Measurements from ENCODE around the gene SLC22A8. TPM values are rescaled to one million over a fixed set of nuclear protein-coding genes. Genes with fewer than 3 reads are reported as not detected.

Gene SLC22A8
- polyA plus RNA-seq, 3 donors = not detected

- Mint-ChIP-seq H3K27ac (no peak overlapping the region), H3K36me3 (no peaks in the 10 kb centered on the region), H3K4me1 (no peaks in the 10 kb centered on the region), H3K27me3 (ENCODE audit: low read depth in 3 of 3) (peaks cover 0 to 12% (median 2%) of the 10 kb centered on the region in 3 donors), H3K4me3 (no peak overlapping the region), H3K9me3 (no peaks in the 10 kb centered on the region)
- H3K27me3 ChIP-seq (ENCODE audit: control insufficient read depth in 2 of 2, insufficient read depth in 2 of 2, low read length in 2 of 2) = no peaks in the 10 kb centered on the region
- no peak overlapping the region for H3K9ac ChIP-seq (ENCODE audit: insufficient read depth, low read length, poor library complexity, severe bottlenecking)
- no peak for TF ChIP-seq CTCF (IDR thresholded peaks at IDR 0.05)
- no peak overlapping the region for H3K27ac ChIP-seq (ENCODE audit: low read depth in 1 of 2, low read length in 2 of 2)
- no peak overlapping the region for H2AFZ ChIP-seq (ENCODE audit: insufficient read depth, low read depth, low read length, poor library complexity, severe bottlenecking)
- H3K4me1 ChIP-seq (ENCODE audit: control insufficient read depth in 1 of 2, insufficient read depth in 2 of 2, low read length in 2 of 2) = no peaks in the 10 kb centered on the region
- H4K20me1 ChIP-seq (ENCODE audit: insufficient read depth, low read length) = no peaks in the 10 kb centered on the region
- H3K79me2 ChIP-seq (ENCODE audit: insufficient read depth, low read length) = no peaks in the 10 kb centered on the region
- H3K36me3 ChIP-seq (replicated peaks in 1 of 2; ENCODE audit: control insufficient read depth in 1 of 2, insufficient read depth in 2 of 2, low read length in 2 of 2) = no peaks in the 10 kb centered on the region
- no peaks in the 10 kb centered on the region for H3K9me3 ChIP-seq (replicated peaks in 1 of 2; ENCODE audit: control insufficient read depth in 1 of 2, insufficient read depth in 1 of 2, low read length in 2 of 2)
- H3K4me2 ChIP-seq (replicated peaks; ENCODE audit: extremely low read depth, low read length, poor library complexity, severe bottlenecking) = no peak overlapping the region
- H3K4me3 ChIP-seq (replicated peaks in 1 of 3; ENCODE audit: low read depth in 2 of 3, low read length in 3 of 3) = no peak overlapping the region
- intact Hi-C loops (cut with micrococcal nuclease) = no loop called here
- 89% methylated on average over 10 of the region's 11 CpGs for WGBS (ENCODE audit: insufficient coverage)
- DNase-seq = no peak
Measured at GRCh38 chr11:63012430-63012829, 3.2 kb downstream of the SLC22A8 start.

GRCh38 chr11:63010934-63011439, 4.7 kb downstream of the SLC22A8 start:
- no peaks in the 10 kb centered on the region for H3K36me3 ChIP-seq (replicated peaks in 1 of 2; ENCODE audit: control insufficient read depth in 1 of 2, insufficient read depth in 2 of 2, low read length in 2 of 2)
- no peak for DNase-seq
- H3K9ac ChIP-seq (ENCODE audit: insufficient read depth, low read length, poor library complexity, severe bottlenecking) = no peak overlapping the region
- H3K9me3 Mint-ChIP-seq = no peaks in the 10 kb centered on the region
- H3K4me2 ChIP-seq (replicated peaks; ENCODE audit: extremely low read depth, low read length, poor library complexity, severe bottlenecking) = no peak overlapping the region
- intact Hi-C loops (cut with micrococcal nuclease) = no loop called here
- H3K36me3 Mint-ChIP-seq = no peaks in the 10 kb centered on the region
- H3K4me3 ChIP-seq (replicated peaks in 1 of 3; ENCODE audit: low read depth in 2 of 3, low read length in 3 of 3) = no peak overlapping the region
- TF ChIP-seq CTCF (IDR thresholded peaks at IDR 0.05) = no peak
- H3K9me3 ChIP-seq (replicated peaks in 1 of 2; ENCODE audit: control insufficient read depth in 1 of 2, insufficient read depth in 1 of 2, low read length in 2 of 2) = no peaks in the 10 kb centered on the region
- H2AFZ ChIP-seq (ENCODE audit: insufficient read depth, low read depth, low read length, poor library complexity, severe bottlenecking) = no peak overlapping the region
- no peak overlapping the region for H3K27ac Mint-ChIP-seq
- H3K27me3 ChIP-seq (ENCODE audit: control insufficient read depth in 2 of 2, insufficient read depth in 2 of 2, low read length in 2 of 2) = no peaks in the 10 kb centered on the region
- H3K79me2 ChIP-seq (ENCODE audit: insufficient read depth, low read length) = no peaks in the 10 kb centered on the region
- no peaks in the 10 kb centered on the region for H4K20me1 ChIP-seq (ENCODE audit: insufficient read depth, low read length)
- H3K27ac ChIP-seq (ENCODE audit: low read depth in 1 of 2, low read length in 2 of 2) = no peak overlapping the region
- H3K4me1 Mint-ChIP-seq = no peaks in the 10 kb centered on the region
- no peaks in the 10 kb centered on the region for H3K4me1 ChIP-seq (ENCODE audit: control insufficient read depth in 1 of 2, insufficient read depth in 2 of 2, low read length in 2 of 2)
- peaks cover 0 to 7% (median 2%) of the 10 kb centered on the region in 3 donors for H3K27me3 Mint-ChIP-seq (ENCODE audit: low read depth in 3 of 3)
- no peak overlapping the region for H3K4me3 Mint-ChIP-seq
- WGBS (ENCODE audit: insufficient coverage) = 92% methylated on average over 3 of the region's 5 CpGs

Data from CD14-positive monocyte (primary cell).